Left lung (tissue), 10 donors: ENCODE measurements around the gene OPN1SW. TPM values are rescaled to one million over a fixed set of nuclear protein-coding genes. Genes with fewer than 3 reads are reported as not detected.

ENCODE experiments used
- ATAC-seq: fragments of 200-7000 bp; cut with Tn5 transposase; one replicate; pipeline ENCODE4 v1.9.1; 2020; ENCODE audit warnings: moderate library complexity
- DNase-seq, 4 donors: peaks; one replicate each; pipeline ENCODE4 v3.0.0-alpha.2; 2013 to 2020
- H3K27ac ChIP-seq, 2 donors: fragments of 200-600 bp; sonication (generic) in 1 of 2; one replicate each; pipeline versions ENCODE4 v1.5.0 to v1.8.0; 2020 to 2021
- H3K27me3 ChIP-seq, 2 donors: fragments of 200-600 bp; sonication (generic) in 1 of 2; one replicate each; pipeline versions ENCODE4 v1.5.0 to v1.8.0; 2020 to 2021
- H3K36me3 ChIP-seq, 2 donors: fragments of 200-600 bp; sonication (generic) in 1 of 2; one replicate each; pipeline versions ENCODE4 v1.5.0 to v1.8.0; 2020 to 2021
- H3K4me1 ChIP-seq, 2 donors: fragments of 200-600 bp; one replicate each; pipeline ENCODE4 v1.8.0; 2021
- H3K4me3 ChIP-seq, 2 donors: fragments of 200-600 bp; sonication (generic) in 1 of 2; one replicate each; pipeline versions ENCODE4 v1.5.0 to v1.8.0; 2020 to 2021; ENCODE audit warnings: mild to moderate bottlenecking in 1 of 2
- H3K9me3 ChIP-seq, 2 donors: fragments of 200-600 bp; sonication (generic) in 1 of 2; one replicate each; pipeline versions ENCODE4 v1.5.0 to v1.8.0; 2020 to 2021
- intact Hi-C, 2 donors: fragments of 100-400 bp; cut with DNase I; formaldehyde crosslinking; loops; one replicate each; pipeline versions ENCODE4 v1.11.2 to v1.14.2; 2022
- polyA plus RNA-seq, 6 donors: library from polyadenylated mRNA; unstranded; fragments of 120-200 nt; gene quantifications; one replicate each; pipeline ENCODE4 v1.2.1, GENCODE V29; 2013; ENCODE audit not compliant: insufficient read length in 6 of 6
- total RNA-seq, 2 donors: library from RNA; stranded (reverse); fragmentation: NEBNext Ultra II Directional; extraction: Animal tissue kit (Norgen Biotek cat#: 25700); gene quantifications; one replicate each; pipeline ENCODE4 v1.2.1, GENCODE V29; 2021
- TF ChIP-seq, protein P1 (sequence below), 2 donors: fragments of 200-600 bp; sonication (generic) in 1 of 2; IDR thresholded peaks; one replicate each; pipeline versions ENCODE4 v1.5.0 to v1.8.0; 2021; ENCODE audit warnings: antibody characterized with exemption in 2 of 2
- donor health status: DM: no; HTN: yes; CAD: no.
- donor health status: DM: no; HTN: no; CAD: no.

OPN1SW gene
- total and polyA plus RNA-seq, 8 donors = 1.2 to 2.3 (median 1.7) TPM; not detected in 2

GRCh38 chr7:128774921-128775320, 673 bp downstream of the OPN1SW start:
- Histone ChIP-seq H3K4me1 (no peaks in the 10 kb centered on the region), H3K36me3 (peaks cover 0 to 43% of the 10 kb centered on the region in 2 donors), H3K27ac (no peak overlapping the region), H3K9me3 (peaks cover 0 to 12% of the 10 kb centered on the region in 2 donors), H3K4me3 (no peak overlapping the region), H3K27me3 (no peaks in the 10 kb centered on the region)
- ATAC-seq = no peak
- DNase-seq = no peak
- intact Hi-C loops = no loop called here
- TF ChIP-seq, protein P1, sequence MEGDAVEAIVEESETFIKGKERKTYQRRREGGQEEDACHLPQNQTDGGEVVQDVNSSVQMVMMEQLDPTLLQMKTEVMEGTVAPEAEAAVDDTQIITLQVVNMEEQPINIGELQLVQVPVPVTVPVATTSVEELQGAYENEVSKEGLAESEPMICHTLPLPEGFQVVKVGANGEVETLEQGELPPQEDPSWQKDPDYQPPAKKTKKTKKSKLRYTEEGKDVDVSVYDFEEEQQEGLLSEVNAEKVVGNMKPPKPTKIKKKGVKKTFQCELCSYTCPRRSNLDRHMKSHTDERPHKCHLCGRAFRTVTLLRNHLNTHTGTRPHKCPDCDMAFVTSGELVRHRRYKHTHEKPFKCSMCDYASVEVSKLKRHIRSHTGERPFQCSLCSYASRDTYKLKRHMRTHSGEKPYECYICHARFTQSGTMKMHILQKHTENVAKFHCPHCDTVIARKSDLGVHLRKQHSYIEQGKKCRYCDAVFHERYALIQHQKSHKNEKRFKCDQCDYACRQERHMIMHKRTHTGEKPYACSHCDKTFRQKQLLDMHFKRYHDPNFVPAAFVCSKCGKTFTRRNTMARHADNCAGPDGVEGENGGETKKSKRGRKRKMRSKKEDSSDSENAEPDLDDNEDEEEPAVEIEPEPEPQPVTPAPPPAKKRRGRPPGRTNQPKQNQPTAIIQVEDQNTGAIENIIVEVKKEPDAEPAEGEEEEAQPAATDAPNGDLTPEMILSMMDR (IDR thresholded peaks at IDR 0.05) = no peak

DNA sequence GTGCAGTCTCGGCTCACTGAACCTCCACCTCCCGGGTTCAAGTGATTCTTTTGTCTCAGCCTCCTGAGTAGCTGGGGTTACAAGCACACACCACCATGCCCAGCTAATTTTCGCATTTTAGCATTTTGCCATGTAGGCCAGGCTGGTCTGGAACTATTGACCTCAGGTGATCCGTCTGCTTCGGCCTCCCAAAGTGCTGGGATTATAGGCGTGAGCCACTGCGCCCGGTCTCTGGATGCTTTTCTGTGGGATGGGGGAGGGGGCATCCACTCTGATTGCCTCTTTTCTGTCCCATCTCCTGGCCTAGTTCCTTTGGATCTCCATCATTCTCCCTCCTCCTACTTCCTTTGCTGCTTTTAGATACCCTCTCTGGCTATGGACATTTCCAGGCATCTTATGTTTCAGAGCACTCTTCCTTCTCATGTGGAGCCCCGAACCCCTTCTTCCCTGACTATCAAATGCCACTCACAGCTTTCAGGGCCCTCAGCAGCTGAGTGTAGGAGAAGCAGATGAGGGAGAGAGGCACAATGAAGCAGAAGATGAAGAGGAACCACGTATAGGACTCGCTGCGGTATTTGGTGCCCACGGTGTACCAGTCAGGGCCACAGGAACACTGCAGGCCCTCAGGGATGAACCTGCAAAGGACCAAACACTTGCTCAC, 1.4 kb downstream of the OPN1SW start:
- Histone ChIP-seq H3K27me3 (no peaks in the 10 kb centered on the region), H3K27ac (no peak overlapping the region)
- intact Hi-C loops = no loop called here

DNA sequence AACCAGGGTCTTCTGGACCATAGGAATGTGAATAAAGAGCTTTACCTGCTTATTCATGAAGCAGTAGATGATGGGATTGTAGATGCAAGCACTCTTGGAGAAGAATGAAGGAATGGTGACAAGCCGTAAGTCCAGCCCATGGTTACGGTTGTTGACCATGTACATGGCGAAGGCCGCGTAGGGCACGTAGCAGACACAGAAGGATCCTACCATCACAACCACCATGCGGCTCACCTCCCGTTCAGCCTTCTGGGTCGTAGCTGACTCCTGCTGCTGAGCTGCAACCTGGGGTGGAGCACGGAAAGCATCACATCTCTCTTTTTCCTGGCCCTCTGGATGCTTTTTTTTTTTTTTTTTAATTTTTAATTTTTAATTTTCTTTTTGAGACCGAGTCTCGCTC, 2.0 kb downstream of the OPN1SW start:
- DNase-seq (no peak), ATAC-seq (no peak)
- TF ChIP-seq, protein P1 (IDR thresholded peaks at IDR 0.05) = no peak
- Histone ChIP-seq H3K4me1 (no peaks in the 10 kb centered on the region), H3K9me3 (peaks cover 0 to 12% of the 10 kb centered on the region in 2 donors), H3K27ac (no peak overlapping the region), H3K27me3 (no peaks in the 10 kb centered on the region), H3K4me3 (no peak overlapping the region), H3K36me3 (peaks cover 0 to 56% of the 10 kb centered on the region in 2 donors)
- intact Hi-C loops = no loop called here

More for the DNA sequence above, 1.4 kb downstream of the OPN1SW start:
- DNase-seq = no peak
- Histone ChIP-seq H3K36me3 (peaks cover 0 to 51% of the 10 kb centered on the region in 2 donors), H3K4me3 (no peak overlapping the region), H3K4me1 (no peaks in the 10 kb centered on the region), H3K9me3 (peaks cover 0 to 12% of the 10 kb centered on the region in 2 donors)
- TF ChIP-seq, protein P1 (IDR thresholded peaks at IDR 0.05) = no peak
- no peak for ATAC-seq

GRCh38 chr7:128770233-128770632, 5.4 kb downstream of the OPN1SW start:
- Histone ChIP-seq H3K4me1 (no peaks in the 10 kb centered on the region), H3K4me3 (no peak overlapping the region), H3K27me3 (no peaks in the 10 kb centered on the region), H3K36me3 (peaks cover 0 to 90% of the 10 kb centered on the region in 2 donors), H3K27ac (no peak overlapping the region), H3K9me3 (no peaks in the 10 kb centered on the region)
- ATAC-seq (peak; percentile 95), DNase-seq (no peak)
- TF ChIP-seq, protein P1 (IDR thresholded peaks at IDR 0.05) = no peak
- intact Hi-C loops = no loop called here

GRCh38 chr7:128767475-128768110, 8.0 kb downstream of the OPN1SW start:
- TF ChIP-seq, protein P1 (IDR thresholded peaks at IDR 0.05) = no peak
- Histone ChIP-seq H3K4me3 (no peak overlapping the region), H3K36me3 (peaks cover 0 to 97% of the 10 kb centered on the region in 2 donors), H3K4me1 (no peaks in the 10 kb centered on the region), H3K27me3 (no peaks in the 10 kb centered on the region), H3K9me3 (no peaks in the 10 kb centered on the region), H3K27ac (no peak overlapping the region)
- intact Hi-C loops = no loop called here
- DNase-seq = no peak
- no peak for ATAC-seq
